Ovary (tissue), 1 donor: ENCODE measurements around the gene INPP5D.

ENCODE experiments used
- EP300 ChIP-seq: sonication (generic); formaldehyde crosslinking; IDR thresholded peaks from one replicate; pipeline ENCODE4 v1.6.1; 2017; ENCODE audit warnings: antibody characterized with exemption
- POLR2A ChIP-seq: fragments of 450-650 bp; IDR thresholded peaks from one replicate; pipeline ENCODE4 v1.6.1; 2017; ENCODE audit warnings: antibody characterized with exemption, mild to moderate bottlenecking, moderate library complexity

DNA sequence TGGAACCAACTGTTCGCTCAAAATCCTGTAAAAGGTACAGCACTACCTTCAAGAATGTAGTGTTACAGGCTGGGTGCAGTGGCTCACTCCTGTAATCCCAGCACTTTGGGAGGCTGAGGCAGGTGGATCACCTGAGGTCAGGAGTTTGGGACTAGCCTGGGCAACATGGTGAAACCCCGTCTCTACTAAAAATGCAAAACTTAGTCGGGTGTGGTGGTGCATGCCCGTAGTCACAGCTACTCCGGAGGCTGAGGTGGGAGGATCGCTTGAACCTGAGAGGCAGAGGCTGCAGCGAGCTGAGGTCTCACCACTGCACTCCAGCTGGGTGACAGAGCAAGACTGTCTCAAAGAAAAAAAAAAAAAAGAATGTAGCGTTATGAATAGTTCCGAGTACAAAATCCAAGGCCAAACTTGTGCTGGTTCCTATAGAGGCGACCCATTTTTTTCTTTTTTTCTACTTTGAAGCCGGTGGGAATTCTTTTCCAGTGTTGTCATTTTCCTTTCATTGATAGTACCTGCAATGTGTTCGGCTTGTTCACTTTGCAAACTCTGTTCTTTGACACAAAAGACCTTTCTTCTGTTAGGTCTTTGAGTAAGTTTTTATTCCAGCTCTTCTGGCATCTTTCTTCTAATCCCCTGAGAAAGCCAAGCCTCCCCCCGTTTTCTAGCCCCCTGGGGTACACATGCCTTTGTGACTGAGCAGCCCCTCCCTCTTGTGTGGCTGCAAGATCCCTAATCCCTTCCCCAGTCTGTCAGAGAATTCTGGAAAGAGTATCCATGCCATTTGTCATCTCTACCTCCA, 25.1 kb downstream of the INPP5D start:
- TF ChIP-seq EP300 = no peak
- TF ChIP-seq POLR2A = no peak
